Measurements from ENCODE around the gene SVIL.
A peak's percentile ranks its signal among the peaks of the same experiment; 100 is the strongest.

Gene SVIL, protein sequence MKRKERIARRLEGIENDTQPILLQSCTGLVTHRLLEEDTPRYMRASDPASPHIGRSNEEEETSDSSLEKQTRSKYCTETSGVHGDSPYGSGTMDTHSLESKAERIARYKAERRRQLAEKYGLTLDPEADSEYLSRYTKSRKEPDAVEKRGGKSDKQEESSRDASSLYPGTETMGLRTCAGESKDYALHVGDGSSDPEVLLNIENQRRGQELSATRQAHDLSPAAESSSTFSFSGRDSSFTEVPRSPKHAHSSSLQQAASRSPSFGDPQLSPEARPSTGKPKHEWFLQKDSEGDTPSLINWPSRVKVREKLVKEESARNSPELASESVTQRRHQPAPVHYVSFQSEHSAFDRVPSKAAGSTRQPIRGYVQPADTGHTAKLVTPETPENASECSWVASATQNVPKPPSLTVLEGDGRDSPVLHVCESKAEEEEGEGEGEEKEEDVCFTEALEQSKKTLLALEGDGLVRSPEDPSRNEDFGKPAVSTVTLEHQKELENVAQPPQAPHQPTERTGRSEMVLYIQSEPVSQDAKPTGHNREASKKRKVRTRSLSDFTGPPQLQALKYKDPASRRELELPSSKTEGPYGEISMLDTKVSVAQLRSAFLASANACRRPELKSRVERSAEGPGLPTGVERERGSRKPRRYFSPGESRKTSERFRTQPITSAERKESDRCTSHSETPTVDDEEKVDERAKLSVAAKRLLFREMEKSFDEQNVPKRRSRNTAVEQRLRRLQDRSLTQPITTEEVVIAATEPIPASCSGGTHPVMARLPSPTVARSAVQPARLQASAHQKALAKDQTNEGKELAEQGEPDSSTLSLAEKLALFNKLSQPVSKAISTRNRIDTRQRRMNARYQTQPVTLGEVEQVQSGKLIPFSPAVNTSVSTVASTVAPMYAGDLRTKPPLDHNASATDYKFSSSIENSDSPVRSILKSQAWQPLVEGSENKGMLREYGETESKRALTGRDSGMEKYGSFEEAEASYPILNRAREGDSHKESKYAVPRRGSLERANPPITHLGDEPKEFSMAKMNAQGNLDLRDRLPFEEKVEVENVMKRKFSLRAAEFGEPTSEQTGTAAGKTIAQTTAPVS (N-terminal part only)

DNA sequence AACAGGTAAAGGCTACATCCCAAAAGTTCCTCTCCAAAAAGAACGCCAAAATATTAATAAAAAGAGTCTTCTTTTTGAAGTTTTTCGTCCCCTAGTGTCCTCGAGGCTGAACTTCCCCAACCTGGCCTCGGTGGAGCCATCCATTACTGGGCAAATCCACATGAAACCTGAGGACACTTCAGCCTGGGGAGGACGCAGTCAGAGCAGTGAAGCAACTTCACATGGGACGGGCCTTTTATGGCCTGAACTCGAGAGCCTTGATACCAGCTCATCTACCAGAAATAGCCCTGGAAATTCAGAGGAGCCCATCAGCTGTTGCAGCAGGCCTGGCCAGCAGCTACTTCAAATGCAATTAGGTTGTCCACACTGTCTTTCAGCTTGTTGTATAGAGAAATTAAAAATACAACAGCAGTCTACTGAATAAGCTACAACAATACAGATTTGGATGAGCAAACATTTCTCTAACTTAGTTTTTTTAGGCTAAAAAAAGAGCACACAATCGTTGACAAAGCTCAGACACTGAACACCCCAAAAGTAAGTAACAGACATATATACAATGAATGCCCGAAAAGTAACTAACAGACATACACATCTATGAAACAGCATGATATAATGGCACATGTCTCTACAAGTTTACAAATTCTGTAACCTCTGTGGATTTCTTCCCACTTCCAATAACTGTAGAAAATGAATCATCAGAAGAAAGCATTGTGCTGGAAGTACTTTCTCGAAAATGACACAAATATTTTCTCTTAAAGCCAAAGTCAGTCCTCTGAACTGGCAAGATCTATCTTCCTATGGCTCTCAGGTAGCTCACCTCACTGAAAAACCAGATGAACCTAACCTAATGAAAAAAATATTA is at the start of gene SVIL:
TSS of gene SVIL (minus strand) at position 208 of the 862 bp plus-strand sequence. CDS start 79,913 bp downstream, outside the sequence.
- no peak for DNase-seq

GRCh38 chr10:29681676-29682448 is 47.1 kb upstream of the SVIL start:
- DNase-seq, result no peak

DNA sequence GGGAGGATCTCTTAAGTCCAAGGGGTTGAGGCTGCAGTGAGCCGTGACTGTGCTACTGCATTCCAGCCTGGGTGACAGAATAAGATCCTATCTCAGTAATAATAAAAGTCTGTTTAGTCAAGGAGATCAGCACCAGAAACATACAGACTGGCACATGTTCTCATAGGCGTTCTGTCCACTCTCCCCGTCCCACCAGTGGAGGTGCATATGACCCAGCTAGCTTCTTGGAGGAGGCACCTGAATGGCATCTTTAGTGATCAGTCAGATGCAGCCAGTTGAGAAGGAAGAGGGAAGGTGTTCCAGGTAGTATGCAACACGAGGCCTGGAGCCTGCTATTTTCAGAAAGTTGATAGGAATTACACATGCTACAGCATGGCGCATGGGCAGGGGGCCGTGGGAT is 45.3 kb upstream of the SVIL start:
- no peak for DNase-seq

GRCh38 chr10:29676732-29677131 is 42.0 kb upstream of the SVIL start:
- no peak for DNase-seq

GRCh38 chr10:29675984-29676383 is 41.2 kb upstream of the SVIL start:
- no peak for DNase-seq

DNA sequence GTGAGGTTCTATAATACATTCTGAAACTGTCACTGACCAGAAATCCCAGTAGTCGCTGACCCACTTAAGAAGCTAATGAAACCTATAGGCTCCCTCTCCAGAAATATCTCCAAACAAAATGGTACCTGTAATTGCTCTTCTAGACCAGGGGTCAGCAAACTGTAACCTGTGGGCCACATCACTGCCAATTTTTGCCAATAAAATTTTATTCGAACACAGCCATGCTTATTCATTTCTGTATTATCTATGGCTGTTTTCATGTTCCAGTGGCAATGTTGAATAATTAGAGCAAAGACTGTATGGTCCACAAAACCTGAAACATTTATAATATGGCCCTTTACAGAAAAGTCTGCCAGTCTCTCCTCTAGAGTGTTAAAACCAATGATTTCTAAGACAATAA is 37.2 kb upstream of the SVIL start:
- no peak for DNase-seq

GRCh38 chr10:29671228-29671780 is 36.5 kb upstream of the SVIL start:
- no peak for DNase-seq

DNA sequence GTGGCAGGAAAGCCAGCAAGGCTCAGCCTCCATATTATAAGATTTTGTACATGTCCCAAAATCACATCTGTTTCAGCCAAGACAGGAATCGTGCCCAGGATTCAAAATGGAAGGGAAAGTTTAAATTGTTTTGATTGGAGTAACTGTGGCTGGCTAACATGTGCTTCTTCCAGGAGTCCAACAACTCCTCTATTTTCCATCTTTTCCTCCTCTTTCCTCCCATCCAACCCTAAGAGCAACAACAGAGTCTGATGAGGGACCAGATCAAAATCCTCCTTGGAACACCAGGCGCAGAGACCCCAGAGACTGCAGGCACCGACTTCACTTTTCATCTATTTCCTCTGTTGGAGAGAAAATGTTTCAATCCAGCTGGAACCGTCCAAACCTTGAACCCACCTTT is 36.0 kb upstream of the SVIL start:
- no peak for DNase-seq

GRCh38 chr10:29669149-29669548 is 34.4 kb upstream of the SVIL start:
- no peak for DNase-seq

- DNase-seq, result no peak
These were observed 33.9 kb upstream of the SVIL start for GRCh38 chr10:29668628-29669027.

GRCh38 chr10:29667191-29667590 is 32.4 kb upstream of the SVIL start:
- DNase-seq, result no peak

GRCh38 chr10:29666201-29666600 is 31.4 kb upstream of the SVIL start:
- no peak for DNase-seq

- DNase-seq, result no peak
These were observed 28.9 kb upstream of the SVIL start for GRCh38 chr10:29663718-29664117.

DNA sequence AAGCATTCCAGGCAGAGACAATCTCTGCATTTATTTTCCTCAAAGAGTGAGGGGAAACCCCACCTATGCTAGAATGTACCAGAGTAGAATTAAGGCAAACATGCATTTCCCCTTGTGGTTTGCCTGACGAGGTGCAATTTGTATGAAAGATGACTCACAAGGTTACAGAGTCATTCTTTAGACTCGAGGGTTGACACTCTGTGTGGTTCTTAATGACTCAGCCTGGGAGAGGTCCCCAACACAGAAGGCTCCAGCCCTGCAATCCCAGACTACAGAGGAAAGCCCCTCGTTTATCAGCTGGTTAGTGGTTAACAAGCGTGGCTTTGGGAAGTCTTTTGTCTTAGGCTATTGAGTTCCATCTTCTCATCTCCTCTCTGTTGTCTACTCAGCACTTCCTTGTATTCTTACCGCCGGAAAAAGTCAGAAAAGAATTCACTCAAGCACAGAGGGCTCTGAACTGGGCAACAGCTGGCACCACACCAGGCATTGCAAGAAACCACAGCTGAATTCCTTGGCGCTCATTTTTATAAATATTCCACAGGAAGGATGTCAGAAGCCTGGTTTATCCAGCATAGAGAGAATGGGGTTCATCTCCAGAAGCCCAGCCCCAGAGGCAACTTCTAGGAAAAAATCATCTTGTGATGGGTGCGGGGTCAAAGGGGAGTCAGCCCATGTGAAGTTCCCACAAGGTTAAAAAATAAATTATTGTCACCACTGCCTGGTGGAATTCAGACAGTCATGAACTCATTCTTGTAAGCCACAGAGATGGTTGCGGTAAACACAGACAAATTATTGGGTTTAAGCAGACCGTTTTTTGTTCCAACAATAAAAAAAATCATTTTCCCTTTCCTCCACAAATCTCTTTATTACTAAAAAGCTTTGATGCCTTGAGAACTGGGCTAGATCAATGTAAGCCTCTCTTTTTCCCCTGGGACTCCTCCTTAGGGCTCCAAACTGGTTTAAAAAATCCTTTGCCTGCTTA is 24.5 kb upstream of the SVIL start:
- peak; percentile 83 for DNase-seq

DNA sequence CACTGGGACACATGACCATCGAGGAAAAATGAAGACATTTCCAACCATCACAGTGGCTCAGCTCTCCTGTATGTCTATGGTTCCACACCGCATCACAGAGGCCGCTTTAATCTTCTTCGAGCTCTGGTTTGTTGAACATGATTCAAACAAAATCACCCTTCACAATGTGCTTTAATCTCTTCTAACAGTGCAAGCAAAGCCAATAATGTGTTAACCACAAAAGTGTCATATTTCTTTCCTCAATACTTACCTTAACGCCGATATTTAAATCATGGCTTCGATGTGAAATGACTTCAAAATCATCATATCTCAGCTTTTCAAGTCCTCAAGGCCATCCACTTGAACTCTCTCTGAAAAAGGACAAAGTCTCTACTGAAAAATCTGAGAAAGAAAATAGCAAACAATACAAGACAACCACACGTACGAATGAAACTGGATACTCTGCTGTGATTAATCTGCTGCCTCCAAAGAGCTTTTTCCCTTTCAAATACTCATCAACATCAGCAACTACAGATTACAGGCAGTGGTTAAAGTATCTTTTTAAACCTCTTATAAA is 23.0 kb upstream of the SVIL start:
- DNase-seq, result no peak

DNA sequence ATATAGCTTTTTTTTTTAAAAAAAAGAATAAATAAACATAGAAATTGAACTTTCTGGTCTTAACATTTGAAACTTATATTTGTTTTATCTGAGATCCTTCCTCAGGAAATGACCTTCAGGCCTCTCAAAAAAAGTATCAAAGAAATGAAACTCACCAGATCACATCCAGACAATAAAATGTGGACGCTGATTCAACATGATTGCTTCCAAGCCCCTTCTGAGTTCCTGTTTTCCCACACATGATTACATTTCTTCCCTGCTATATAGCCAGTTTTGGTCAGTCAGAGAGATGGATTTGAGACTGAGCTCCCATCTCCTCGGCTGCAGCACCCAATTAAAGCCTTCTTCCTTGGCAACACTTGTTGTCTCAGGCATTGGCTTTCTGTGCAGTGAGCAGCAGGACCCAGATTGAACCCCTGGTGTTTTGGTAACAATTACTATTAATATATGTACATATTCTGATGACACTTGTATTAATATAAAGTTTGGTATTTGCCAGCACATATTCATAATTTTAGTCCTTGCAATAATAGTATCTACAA is 21.8 kb upstream of the SVIL start:
- DNase-seq, result no peak

- DNase-seq, result no peak
These were observed 17.4 kb upstream of the SVIL start for GRCh38 chr10:29652192-29652591.

DNA sequence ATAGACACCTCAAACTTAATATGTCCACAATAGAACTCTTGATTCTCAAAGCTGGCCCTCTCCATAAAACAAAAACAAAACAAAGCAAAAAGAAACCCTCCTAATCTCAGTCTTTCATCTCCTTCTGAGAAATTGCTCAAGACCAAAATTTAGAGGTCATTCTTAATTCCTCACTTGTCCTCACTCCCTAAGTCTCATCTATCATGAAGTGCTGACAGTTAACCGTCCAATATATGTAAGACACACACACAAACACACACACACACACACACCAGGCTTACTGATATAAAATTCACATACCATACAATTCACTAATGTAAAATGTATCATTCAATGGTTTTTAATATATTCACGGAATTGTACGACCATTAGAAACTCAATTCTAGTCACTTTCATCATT is 17.0 kb upstream of the SVIL start:
- DNase-seq, result no peak

- DNase-seq, result no peak
These were observed 15.8 kb upstream of the SVIL start for GRCh38 chr10:29650552-29650944.
